GM23338 (cell line): ENCODE results near the gene NRN1L.

Source experiments
- CREB1 ChIP-seq: fragments of 250-450 bp; sonication (Bioruptor Pico); IDR thresholded peaks from 2 replicates; pipeline ENCODE4 v1.5.0; 2020; ENCODE audit warnings: low read depth, mild to moderate bottlenecking, moderate library complexity
- EZH2 ChIP-seq: fragments of 200-600 bp; sonication (generic); IDR thresholded peaks from one replicate; pipeline ENCODE4 v1.8.0; 2017; ENCODE audit warnings: antibody characterized with exemption, mild to moderate bottlenecking, low read depth; ENCODE audit not compliant: unreplicated experiment
- EZH2phosphoT487 ChIP-seq: fragments of 200-600 bp; sonication (generic); IDR thresholded peaks from one replicate; pipeline ENCODE4 v1.8.1; 2018; ENCODE audit warnings: antibody characterized with exemption; ENCODE audit not compliant: unreplicated experiment
- POLR2AphosphoS5 ChIP-seq: IDR thresholded peaks from 2 replicates; pipeline ENCODE4 v1.6.1; 2016; ENCODE audit warnings: antibody characterized with exemption, low read depth
- TF ChIP-seq, protein P1 (sequence below), 2 experiments: fragments of 200-600 bp in 1 of 2; sonication (generic) in 1 of 2; conservative IDR thresholded peaks; 2 replicates each; pipeline versions ENCODE4 v1.5.1 to v1.6.1; 2016 to 2017; ENCODE audit warnings: antibody characterized with exemption in 2 of 2, low read depth in 2 of 2, mild to moderate bottlenecking in 2 of 2, moderate library complexity in 1 of 2
- TF ChIP-seq, protein P2 (sequence below): IDR thresholded peaks from one replicate; pipeline ENCODE4 v1.6.1; 2018; ENCODE audit warnings: antibody characterized with exemption; ENCODE audit not compliant: unreplicated experiment
- TF ChIP-seq, protein P3 (sequence below): IDR thresholded peaks from 2 replicates; pipeline ENCODE4 v1.6.1; 2016; ENCODE audit warnings: antibody characterized with exemption

- no peak for TF ChIP-seq POLR2AphosphoS5
- TF ChIP-seq, protein P1, sequence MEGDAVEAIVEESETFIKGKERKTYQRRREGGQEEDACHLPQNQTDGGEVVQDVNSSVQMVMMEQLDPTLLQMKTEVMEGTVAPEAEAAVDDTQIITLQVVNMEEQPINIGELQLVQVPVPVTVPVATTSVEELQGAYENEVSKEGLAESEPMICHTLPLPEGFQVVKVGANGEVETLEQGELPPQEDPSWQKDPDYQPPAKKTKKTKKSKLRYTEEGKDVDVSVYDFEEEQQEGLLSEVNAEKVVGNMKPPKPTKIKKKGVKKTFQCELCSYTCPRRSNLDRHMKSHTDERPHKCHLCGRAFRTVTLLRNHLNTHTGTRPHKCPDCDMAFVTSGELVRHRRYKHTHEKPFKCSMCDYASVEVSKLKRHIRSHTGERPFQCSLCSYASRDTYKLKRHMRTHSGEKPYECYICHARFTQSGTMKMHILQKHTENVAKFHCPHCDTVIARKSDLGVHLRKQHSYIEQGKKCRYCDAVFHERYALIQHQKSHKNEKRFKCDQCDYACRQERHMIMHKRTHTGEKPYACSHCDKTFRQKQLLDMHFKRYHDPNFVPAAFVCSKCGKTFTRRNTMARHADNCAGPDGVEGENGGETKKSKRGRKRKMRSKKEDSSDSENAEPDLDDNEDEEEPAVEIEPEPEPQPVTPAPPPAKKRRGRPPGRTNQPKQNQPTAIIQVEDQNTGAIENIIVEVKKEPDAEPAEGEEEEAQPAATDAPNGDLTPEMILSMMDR (conservative IDR thresholded peaks at IDR 0.05; ENCODE audit: low read depth in 2 of 2), result no peak
- TF ChIP-seq EZH2phosphoT487, result no peak
- no peak for TF ChIP-seq EZH2
- TF ChIP-seq, protein P2, sequence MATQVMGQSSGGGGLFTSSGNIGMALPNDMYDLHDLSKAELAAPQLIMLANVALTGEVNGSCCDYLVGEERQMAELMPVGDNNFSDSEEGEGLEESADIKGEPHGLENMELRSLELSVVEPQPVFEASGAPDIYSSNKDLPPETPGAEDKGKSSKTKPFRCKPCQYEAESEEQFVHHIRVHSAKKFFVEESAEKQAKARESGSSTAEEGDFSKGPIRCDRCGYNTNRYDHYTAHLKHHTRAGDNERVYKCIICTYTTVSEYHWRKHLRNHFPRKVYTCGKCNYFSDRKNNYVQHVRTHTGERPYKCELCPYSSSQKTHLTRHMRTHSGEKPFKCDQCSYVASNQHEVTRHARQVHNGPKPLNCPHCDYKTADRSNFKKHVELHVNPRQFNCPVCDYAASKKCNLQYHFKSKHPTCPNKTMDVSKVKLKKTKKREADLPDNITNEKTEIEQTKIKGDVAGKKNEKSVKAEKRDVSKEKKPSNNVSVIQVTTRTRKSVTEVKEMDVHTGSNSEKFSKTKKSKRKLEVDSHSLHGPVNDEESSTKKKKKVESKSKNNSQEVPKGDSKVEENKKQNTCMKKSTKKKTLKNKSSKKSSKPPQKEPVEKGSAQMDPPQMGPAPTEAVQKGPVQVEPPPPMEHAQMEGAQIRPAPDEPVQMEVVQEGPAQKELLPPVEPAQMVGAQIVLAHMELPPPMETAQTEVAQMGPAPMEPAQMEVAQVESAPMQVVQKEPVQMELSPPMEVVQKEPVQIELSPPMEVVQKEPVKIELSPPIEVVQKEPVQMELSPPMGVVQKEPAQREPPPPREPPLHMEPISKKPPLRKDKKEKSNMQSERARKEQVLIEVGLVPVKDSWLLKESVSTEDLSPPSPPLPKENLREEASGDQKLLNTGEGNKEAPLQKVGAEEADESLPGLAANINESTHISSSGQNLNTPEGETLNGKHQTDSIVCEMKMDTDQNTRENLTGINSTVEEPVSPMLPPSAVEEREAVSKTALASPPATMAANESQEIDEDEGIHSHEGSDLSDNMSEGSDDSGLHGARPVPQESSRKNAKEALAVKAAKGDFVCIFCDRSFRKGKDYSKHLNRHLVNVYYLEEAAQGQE, result no peak
- TF ChIP-seq, protein P3, sequence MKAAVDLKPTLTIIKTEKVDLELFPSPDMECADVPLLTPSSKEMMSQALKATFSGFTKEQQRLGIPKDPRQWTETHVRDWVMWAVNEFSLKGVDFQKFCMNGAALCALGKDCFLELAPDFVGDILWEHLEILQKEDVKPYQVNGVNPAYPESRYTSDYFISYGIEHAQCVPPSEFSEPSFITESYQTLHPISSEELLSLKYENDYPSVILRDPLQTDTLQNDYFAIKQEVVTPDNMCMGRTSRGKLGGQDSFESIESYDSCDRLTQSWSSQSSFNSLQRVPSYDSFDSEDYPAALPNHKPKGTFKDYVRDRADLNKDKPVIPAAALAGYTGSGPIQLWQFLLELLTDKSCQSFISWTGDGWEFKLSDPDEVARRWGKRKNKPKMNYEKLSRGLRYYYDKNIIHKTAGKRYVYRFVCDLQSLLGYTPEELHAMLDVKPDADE, result no peak
- TF ChIP-seq CREB1 (CRISPR knock-in tag), result no peak
Observed at GRCh38 chr16:67879936-67880335, 4.7 kb upstream of the NRN1L start.
